Measurements from ENCODE around the gene OSBP2. TPM values are rescaled to one million over a fixed set of nuclear protein-coding genes. Genes with fewer than 3 reads are reported as not detected.

OSBP2 gene
- total RNA-seq, 1 donor from 2014 or later = 3.1 TPM

DNA sequence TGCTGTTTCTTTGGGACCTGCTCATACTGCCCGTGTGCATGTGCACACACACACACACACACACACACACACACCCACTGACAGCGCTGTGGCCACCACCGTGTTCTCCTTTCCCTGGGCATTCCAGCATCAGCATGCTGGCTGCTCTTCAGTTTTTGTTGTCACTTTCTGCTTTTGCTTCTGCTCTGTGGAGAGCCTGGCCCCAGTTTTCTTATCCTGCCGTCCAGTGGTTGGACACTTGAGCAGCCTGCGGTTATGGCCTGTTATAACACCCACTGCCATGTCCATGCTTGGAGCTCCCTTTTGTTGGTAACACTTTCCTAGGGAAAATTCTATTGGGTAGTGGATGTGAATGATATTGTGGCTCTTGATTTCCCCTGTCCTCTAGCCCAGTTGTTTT is 83.6 kb downstream of the OSBP2 start:
- Histone ChIP-seq H3K36me3 (no peaks in the 10 kb centered on the region), H3K27me3 (ENCODE audit: low read depth) (no peaks in the 10 kb centered on the region), H3K4me3 (no peak overlapping the region), H3K9me3 (no peaks in the 10 kb centered on the region), H3K27ac (no peak overlapping the region), H3K4me1 (no peaks in the 10 kb centered on the region)
- no peak for DNase-seq
- TF ChIP-seq, protein P1, sequence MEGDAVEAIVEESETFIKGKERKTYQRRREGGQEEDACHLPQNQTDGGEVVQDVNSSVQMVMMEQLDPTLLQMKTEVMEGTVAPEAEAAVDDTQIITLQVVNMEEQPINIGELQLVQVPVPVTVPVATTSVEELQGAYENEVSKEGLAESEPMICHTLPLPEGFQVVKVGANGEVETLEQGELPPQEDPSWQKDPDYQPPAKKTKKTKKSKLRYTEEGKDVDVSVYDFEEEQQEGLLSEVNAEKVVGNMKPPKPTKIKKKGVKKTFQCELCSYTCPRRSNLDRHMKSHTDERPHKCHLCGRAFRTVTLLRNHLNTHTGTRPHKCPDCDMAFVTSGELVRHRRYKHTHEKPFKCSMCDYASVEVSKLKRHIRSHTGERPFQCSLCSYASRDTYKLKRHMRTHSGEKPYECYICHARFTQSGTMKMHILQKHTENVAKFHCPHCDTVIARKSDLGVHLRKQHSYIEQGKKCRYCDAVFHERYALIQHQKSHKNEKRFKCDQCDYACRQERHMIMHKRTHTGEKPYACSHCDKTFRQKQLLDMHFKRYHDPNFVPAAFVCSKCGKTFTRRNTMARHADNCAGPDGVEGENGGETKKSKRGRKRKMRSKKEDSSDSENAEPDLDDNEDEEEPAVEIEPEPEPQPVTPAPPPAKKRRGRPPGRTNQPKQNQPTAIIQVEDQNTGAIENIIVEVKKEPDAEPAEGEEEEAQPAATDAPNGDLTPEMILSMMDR (IDR thresholded peaks at IDR 0.05) = no peak
- intact Hi-C loops (cut with DNase I) = no loop called here
- ATAC-seq = no peak

DNA sequence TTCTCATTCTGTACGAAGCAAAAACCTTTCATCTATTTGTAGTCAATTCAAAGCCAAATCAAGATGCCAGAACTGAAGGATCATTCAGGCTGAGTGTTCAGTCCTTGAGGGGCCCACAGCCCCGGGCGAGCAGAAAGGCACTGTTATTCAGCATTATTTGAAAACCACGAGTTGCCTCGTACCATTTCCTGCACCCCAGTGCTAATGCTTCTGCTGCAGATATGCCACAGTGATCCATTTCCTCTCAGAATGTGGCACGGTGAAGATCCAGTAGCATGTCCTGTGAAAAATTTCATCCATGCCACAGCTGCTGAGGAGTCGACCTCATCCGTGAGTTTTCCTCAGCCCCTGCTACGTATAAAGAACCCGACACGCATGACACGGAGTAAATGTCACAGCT is 85.4 kb downstream of the OSBP2 start:
- Histone ChIP-seq H3K36me3 (no peaks in the 10 kb centered on the region), H3K27ac (no peak overlapping the region), H3K27me3 (ENCODE audit: low read depth) (no peaks in the 10 kb centered on the region), H3K4me1 (no peaks in the 10 kb centered on the region), H3K4me3 (no peak overlapping the region), H3K9me3 (no peaks in the 10 kb centered on the region)
- intact Hi-C loops (cut with DNase I) = no loop called here
- DNase-seq (no peak), ATAC-seq (no peak)
- TF ChIP-seq, protein P1 (IDR thresholded peaks at IDR 0.05) = no peak

DNA sequence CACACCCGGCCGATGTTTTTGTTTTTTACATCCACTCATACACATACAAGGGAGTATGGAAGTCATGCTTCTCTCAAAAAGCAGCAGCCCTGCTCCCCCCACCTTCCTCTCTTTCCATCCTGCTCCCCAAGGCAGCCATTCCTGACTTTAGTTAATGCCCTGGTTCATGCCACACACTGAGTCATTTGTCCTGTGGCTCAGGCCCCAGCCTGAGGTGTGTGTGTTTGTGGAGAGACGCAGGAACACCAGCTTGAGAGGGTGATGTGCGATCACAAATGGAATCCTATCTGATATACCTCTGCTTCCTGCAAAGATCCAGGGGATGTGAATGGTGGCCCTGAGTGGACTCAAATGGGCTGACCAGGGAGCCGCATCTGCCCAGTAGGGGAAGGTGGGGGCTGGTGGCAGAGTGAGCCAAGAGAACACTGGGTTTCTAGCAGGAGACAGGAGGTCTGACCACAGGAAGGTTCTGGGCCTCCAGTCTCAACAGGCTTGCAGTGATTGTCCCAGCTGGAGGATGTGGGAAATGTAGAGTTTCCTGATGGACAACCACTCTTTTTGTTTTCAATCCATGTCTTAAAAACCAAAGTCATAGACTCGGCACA is 86.7 kb downstream of the OSBP2 start:
- ATAC-seq = no peak
- Histone ChIP-seq H3K4me3 (no peak overlapping the region), H3K9me3 (no peaks in the 10 kb centered on the region), H3K36me3 (no peaks in the 10 kb centered on the region), H3K27ac (no peak overlapping the region), H3K27me3 (ENCODE audit: low read depth) (no peaks in the 10 kb centered on the region), H3K4me1 (no peaks in the 10 kb centered on the region)
- DNase-seq = no peak
- TF ChIP-seq, protein P1 (IDR thresholded peaks at IDR 0.05) = no peak
- intact Hi-C loops (cut with DNase I) = no loop called here

GRCh38 chr22:30782613-30783012 is 87.9 kb downstream of the OSBP2 start:
- Histone ChIP-seq H3K4me3 (no peak overlapping the region), H3K9me3 (no peaks in the 10 kb centered on the region), H3K27ac (no peak overlapping the region), H3K4me1 (no peaks in the 10 kb centered on the region), H3K27me3 (ENCODE audit: low read depth) (no peaks in the 10 kb centered on the region), H3K36me3 (no peaks in the 10 kb centered on the region)
- intact Hi-C loops (cut with DNase I) = no loop called here
- DNase-seq (no peak), ATAC-seq (no peak)
- TF ChIP-seq, protein P1 (IDR thresholded peaks at IDR 0.05) = no peak

- TF ChIP-seq, protein P1 (IDR thresholded peaks at IDR 0.05) = no peak
- DNase-seq = no peak
- Histone ChIP-seq H3K4me3 (no peak overlapping the region), H3K36me3 (no peaks in the 10 kb centered on the region), H3K27ac (no peak overlapping the region), H3K9me3 (no peaks in the 10 kb centered on the region), H3K27me3 (ENCODE audit: low read depth) (no peaks in the 10 kb centered on the region), H3K4me1 (no peaks in the 10 kb centered on the region)
- intact Hi-C loops (cut with DNase I) = no loop called here
- no peak for ATAC-seq
Measured at GRCh38 chr22:30783021-30783420, 88.3 kb downstream of the OSBP2 start.
